Measurements from ENCODE around the gene JAG2.

The JAG2 gene

GRCh38 chr14:105203701-105204100, 35.1 kb upstream of the JAG2 start:
- DNase-seq = no peak

GRCh38 chr14:105203057-105203531, 34.5 kb upstream of the JAG2 start:
- peak in 51 of 58 donors; percentile 21 to 84 (median 50) for DNase-seq

GRCh38 chr14:105201925-105202513, 33.4 kb upstream of the JAG2 start:
- DNase-seq = no peak

GRCh38 chr14:105201156-105201924, 32.8 kb upstream of the JAG2 start:
- no peak for DNase-seq

GRCh38 chr14:105200641-105201040, 32.1 kb upstream of the JAG2 start:
- DNase-seq = no peak

DNA sequence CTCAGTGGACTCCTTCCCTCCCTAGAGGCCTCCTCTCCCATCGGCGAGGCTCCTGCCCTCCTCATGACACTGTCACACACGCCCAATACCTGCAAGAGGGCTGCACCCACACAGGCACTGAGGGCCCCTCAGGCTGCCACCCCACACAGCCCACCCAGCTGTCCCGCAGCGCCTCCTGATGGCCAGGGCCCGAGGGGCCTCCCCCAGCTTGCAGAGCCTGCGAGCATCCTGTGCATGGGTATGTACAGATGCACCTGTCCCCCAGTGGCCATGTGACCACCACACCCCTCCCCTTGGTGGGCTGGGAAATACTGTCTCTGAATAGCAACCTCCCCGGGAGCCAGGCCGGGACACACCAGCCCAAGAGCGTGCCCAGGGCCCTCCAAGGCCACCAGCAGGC, 31.5 kb upstream of the JAG2 start:
- DNase-seq = no peak

- DNase-seq = no peak
These were observed 30.5 kb upstream of the JAG2 start for GRCh38 chr14:105199093-105199492.

- no peak for DNase-seq
These were observed 30.0 kb upstream of the JAG2 start for GRCh38 chr14:105198588-105198987.

DNA sequence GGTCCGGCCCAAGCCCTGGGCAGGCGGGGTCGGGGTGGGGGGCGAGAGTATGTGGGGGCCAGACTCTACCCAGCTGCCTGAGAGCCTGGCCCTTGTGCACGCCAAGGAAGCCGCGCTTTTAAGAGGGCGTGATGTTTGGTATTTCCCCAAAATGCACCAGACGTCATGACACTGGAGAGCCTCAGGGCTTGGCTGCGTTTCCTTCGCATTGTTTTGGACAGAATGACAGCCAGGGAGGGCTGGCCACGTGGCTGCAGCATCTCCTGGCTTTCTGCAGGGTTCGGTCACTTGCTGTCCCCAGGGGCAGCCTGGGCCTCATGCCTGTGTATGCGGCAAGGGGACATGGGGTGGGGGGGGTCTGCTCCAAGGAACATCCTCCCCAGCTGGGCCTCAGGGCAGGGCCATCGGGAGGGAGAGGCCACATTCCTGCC, 28.6 kb upstream of the JAG2 start:
- DNase-seq = peak in 2 of 58 donors; percentile 41 to 44

- DNase-seq = peak in 3 of 58 donors; percentile 13 to 31 (median 29)
These were observed 27.8 kb upstream of the JAG2 start for GRCh38 chr14:105196265-105196960.

DNA sequence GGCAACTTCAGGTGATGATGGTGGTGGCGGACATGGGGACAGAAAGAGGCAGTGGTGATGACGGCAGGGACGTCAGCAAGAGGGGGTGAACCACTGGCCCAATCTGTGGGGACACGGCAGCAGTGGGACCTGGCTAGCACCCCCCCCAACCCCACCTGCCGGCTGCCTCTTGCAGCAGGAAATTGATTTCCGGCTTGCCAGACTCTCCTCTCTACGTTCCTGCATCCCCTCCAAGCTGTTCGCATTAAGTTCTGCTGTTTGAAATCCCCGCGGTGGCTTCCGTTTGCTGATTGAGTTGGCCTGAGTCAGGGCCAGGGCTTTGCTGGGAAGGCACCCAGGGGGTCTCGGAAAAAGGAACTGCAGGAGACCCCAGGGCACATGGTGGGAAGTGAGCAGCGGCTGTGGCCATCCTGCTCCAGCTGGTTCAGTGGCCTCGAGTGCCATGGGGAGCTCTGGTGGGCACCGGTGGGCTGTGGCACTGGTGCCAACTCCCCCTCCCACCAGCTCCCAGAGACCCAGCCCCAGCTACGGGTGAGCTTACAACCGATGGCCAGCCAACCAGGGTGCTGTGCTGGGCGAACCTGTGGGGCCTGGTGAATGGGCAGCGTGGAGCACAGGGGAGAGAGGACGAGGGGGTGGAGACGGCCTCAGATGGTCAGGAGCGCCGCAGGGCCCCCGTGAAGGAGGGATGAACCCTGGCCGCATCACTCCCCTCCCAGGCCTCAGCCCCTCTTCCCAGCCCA, 27.1 kb upstream of the JAG2 start:
- DNase-seq = no peak

DNA sequence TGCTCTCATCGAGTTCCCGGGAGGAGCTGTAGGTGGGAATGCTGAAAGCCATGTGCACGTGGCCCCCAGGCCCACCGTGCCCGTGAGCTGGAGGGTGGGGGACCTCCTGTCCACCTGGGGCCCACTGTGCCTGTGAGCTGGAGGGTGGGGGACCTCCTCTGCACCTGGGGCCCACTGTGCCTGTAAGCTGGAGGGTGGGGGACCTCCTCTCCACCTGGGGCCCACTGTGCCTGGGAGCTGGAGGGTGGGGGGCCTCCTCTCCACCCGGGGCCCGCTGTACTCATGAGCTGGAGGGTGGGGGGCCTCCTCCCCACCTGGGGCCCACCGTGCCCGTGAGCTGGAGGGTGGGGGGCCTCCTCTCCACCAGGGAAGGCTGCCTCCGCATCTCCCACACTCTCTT, 26.5 kb upstream of the JAG2 start:
- DNase-seq = no peak

GRCh38 chr14:105193916-105194782, 25.6 kb upstream of the JAG2 start:
- peak in 1 of 58 donors; percentile 36 for DNase-seq

DNA sequence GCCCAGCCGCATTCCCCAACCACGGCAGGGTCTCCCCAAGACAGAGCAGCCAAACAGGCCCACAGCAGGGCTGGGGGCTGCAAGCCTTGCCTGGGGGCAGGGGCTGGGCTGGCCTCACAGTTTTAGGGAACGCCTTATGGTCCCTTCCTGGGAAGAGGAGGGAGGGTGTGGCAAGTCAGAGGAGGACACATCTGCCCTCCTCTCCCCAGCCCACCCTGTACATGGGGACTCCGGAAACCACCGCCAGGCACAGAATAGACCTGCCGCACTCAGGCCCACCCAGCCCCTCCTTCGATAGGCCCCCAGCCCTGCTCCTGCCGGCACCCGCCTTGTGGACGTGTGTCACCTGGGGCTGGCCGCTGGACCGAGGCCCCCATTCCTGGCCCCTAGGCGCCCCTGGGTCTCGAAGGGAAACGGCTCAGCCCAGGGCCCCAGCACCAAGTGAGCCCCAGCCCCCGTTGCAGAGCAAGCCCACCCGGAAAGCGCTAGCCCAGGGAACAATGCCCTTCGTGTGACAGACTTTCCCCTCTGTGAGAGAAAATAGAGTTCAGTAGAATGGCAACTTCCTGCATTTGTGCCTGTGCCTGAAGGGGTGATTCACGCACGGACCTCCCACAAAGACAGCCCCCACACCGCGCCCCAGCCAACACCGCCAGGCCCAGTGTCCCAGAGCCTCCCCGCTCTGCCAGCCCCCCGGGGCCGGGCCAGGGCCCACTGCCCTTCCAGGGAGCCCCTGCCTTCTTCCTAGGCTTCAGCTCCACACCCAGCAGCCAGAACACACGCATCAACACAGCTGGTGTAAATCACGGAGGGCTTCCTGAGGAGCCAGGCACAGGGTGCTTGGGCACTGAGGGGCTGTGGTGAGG, 24.5 kb upstream of the JAG2 start:
- DNase-seq = no peak

DNA sequence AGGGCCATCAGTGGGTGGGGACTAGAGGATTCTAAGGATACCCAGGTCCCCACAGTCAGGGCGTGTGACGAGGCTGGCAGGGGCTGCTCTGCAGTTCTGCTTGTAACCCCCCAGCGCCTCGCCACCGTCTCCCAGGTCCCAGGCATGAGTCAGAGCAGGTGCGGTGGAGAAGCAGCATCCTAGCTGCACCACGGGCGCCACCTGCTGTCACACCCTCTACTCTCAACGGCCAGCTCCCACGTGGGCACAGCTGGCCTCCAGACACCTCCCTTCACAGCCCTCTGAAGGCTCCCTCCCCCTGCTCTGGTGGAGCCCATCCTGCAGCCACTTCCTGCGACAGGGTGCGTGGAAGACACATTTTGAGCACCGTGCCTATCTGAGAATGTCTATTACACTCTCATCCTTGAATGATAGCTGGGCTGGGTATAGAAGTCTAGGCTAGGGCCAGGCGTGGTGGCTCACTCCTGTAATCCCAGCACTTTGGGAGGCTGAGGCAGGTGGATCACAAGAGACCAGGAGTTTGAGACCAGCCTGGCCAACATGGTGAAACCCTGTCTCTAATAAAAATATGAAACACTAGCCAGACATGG, 19.5 kb upstream of the JAG2 start:
- DNase-seq = no peak

GRCh38 chr14:105187116-105187515, 18.5 kb upstream of the JAG2 start:
- no peak for DNase-seq

GRCh38 chr14:105185973-105186372, 17.4 kb upstream of the JAG2 start:
- no peak for DNase-seq

GRCh38 chr14:105185001-105185400, 16.4 kb upstream of the JAG2 start:
- DNase-seq = no peak

DNA sequence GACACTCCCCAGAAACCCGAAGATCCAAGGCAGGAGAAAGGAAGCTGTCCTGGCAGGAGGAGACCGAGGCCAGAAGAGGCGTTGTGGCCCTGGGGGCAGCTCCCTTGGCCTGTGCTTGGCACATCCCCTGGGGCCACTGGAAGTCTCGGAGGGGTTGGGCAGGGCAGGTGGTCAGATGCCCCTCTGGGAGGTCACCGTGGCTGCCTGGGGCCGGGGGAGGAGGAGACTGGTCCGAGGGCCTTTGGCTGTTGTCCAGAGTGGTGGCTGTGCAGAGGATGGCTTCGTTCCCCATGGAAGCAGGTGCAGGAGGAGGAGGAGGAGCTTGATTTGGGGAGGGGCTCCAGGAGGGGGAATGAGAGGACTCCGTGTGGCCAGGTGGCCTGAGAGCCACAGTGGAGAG, 15.9 kb upstream of the JAG2 start:
- no peak for DNase-seq

All from anterior cingulate cortex (tissue), 58 donors.